ENCODE results near the gene NOVA2. TPM values are rescaled to one million over a fixed set of nuclear protein-coding genes. Genes with fewer than 3 reads are reported as not detected.

The NOVA2 gene
- polyA plus RNA-seq, 1 donor from 2014 or later: 9.3 TPM

DNA sequence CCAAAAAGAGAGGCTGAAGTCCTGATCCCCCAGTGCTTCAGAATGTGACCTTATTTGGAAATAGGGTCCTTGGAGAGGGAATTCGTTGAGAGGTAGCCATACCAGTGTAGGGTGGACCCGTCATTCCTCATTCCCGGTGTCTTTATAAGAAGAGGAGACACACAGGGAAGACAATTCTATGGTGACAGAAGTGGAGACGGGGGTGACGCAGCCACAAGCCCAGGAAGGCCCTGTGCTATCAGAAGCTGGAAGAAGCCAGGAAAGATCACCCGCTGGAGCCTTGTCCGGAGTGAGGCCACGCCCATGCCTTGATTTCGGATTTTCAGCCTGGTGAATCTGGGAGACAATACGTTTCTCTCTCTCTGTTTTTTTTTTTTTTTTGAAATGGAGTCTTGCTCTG, 68.7 kb downstream of the NOVA2 start:
- Histone ChIP-seq H3K4me2 (ENCODE audit: low read length) (no peak overlapping the region), H3K36me3 (ENCODE audit: insufficient read depth, low read length) (no peaks in the 10 kb centered on the region), H3K4me3 (ENCODE audit: low read length) (no peak overlapping the region), H3K27ac (ENCODE audit: low read length) (no peak overlapping the region), H3K9ac (ENCODE audit: low read length) (no peak overlapping the region), H3K9me2 (ENCODE audit: insufficient read depth, low read length) (no peaks in the 10 kb centered on the region), H2AFZ (ENCODE audit: low read depth, low read length) (no peak overlapping the region), H3K9me3 (ENCODE audit: low read length) (no peaks in the 10 kb centered on the region), H3K27me3 (ENCODE audit: insufficient read depth, low read depth, low read length) (no peaks in the 10 kb centered on the region), H3K79me2 (replicated peaks; ENCODE audit: insufficient read depth, low read length) (no peaks in the 10 kb centered on the region), H3F3A (ENCODE audit: insufficient read depth, low read length, poor library complexity, severe bottlenecking) (no peaks in the 10 kb centered on the region), H4K20me1 (ENCODE audit: insufficient read depth) (no peaks in the 10 kb centered on the region)
- TF ChIP-seq EP300 (conservative IDR thresholded peaks at IDR 0.05; ENCODE audit: poor library complexity, severe bottlenecking): no peak
- TF ChIP-seq, protein P1, sequence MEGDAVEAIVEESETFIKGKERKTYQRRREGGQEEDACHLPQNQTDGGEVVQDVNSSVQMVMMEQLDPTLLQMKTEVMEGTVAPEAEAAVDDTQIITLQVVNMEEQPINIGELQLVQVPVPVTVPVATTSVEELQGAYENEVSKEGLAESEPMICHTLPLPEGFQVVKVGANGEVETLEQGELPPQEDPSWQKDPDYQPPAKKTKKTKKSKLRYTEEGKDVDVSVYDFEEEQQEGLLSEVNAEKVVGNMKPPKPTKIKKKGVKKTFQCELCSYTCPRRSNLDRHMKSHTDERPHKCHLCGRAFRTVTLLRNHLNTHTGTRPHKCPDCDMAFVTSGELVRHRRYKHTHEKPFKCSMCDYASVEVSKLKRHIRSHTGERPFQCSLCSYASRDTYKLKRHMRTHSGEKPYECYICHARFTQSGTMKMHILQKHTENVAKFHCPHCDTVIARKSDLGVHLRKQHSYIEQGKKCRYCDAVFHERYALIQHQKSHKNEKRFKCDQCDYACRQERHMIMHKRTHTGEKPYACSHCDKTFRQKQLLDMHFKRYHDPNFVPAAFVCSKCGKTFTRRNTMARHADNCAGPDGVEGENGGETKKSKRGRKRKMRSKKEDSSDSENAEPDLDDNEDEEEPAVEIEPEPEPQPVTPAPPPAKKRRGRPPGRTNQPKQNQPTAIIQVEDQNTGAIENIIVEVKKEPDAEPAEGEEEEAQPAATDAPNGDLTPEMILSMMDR (IDR thresholded peaks at IDR 0.05; ENCODE audit: poor library complexity, severe bottlenecking): no peak
- no peak for TF ChIP-seq RAD21 (conservative IDR thresholded peaks at IDR 0.05)
- TF ChIP-seq EZH2 (IDR thresholded peaks at IDR 0.05; ENCODE audit: borderline replicate concordance, insufficient read depth, low read length, poor library complexity, severe bottlenecking): no peak
- TF ChIP-seq MXI1 (conservative IDR thresholded peaks at IDR 0.05; ENCODE audit: poor library complexity, severe bottlenecking): no peak
- TF ChIP-seq, protein P2, sequence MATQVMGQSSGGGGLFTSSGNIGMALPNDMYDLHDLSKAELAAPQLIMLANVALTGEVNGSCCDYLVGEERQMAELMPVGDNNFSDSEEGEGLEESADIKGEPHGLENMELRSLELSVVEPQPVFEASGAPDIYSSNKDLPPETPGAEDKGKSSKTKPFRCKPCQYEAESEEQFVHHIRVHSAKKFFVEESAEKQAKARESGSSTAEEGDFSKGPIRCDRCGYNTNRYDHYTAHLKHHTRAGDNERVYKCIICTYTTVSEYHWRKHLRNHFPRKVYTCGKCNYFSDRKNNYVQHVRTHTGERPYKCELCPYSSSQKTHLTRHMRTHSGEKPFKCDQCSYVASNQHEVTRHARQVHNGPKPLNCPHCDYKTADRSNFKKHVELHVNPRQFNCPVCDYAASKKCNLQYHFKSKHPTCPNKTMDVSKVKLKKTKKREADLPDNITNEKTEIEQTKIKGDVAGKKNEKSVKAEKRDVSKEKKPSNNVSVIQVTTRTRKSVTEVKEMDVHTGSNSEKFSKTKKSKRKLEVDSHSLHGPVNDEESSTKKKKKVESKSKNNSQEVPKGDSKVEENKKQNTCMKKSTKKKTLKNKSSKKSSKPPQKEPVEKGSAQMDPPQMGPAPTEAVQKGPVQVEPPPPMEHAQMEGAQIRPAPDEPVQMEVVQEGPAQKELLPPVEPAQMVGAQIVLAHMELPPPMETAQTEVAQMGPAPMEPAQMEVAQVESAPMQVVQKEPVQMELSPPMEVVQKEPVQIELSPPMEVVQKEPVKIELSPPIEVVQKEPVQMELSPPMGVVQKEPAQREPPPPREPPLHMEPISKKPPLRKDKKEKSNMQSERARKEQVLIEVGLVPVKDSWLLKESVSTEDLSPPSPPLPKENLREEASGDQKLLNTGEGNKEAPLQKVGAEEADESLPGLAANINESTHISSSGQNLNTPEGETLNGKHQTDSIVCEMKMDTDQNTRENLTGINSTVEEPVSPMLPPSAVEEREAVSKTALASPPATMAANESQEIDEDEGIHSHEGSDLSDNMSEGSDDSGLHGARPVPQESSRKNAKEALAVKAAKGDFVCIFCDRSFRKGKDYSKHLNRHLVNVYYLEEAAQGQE (IDR thresholded peaks at IDR 0.05; ENCODE audit: borderline replicate concordance): no peak
- TF ChIP-seq POLR2AphosphoS5 (IDR thresholded peaks at IDR 0.05): no peak
- no peak for TF ChIP-seq SMC3 (conservative IDR thresholded peaks at IDR 0.05; ENCODE audit: poor library complexity)

- H3K36me3 ChIP-seq (ENCODE audit: insufficient read depth, low read length): no peaks in the 10 kb centered on the region
- peak overlapping the region; percentile 68 for H2AFZ ChIP-seq (ENCODE audit: low read depth, low read length)
- no peaks in the 10 kb centered on the region for H3K79me2 ChIP-seq (replicated peaks; ENCODE audit: insufficient read depth, low read length)
- no peaks in the 10 kb centered on the region for H3F3A ChIP-seq (ENCODE audit: insufficient read depth, low read length, poor library complexity, severe bottlenecking)
- H3K9me3 ChIP-seq (ENCODE audit: low read length): no peaks in the 10 kb centered on the region
- peak overlapping the region; percentile 89 for H3K27ac ChIP-seq (ENCODE audit: low read length)
- peak overlapping the region; percentile 78 for H3K4me2 ChIP-seq (ENCODE audit: low read length)
- H3K27me3 ChIP-seq (ENCODE audit: insufficient read depth, low read depth, low read length): no peaks in the 10 kb centered on the region
- H4K20me1 ChIP-seq (ENCODE audit: insufficient read depth): no peaks in the 10 kb centered on the region
- peak overlapping the region; percentile 84 for H3K4me3 ChIP-seq (ENCODE audit: low read length)
- peak overlapping the region; percentile 83 for H3K9ac ChIP-seq (ENCODE audit: low read length)
- TF ChIP-seq, protein P1 (IDR thresholded peaks at IDR 0.05; ENCODE audit: poor library complexity, severe bottlenecking): peak; percentile 58
- TF ChIP-seq RAD21 (conservative IDR thresholded peaks at IDR 0.05) (peak; percentile 56), SMC3 (conservative IDR thresholded peaks at IDR 0.05; ENCODE audit: poor library complexity) (peak; percentile 57), MXI1 (conservative IDR thresholded peaks at IDR 0.05; ENCODE audit: poor library complexity, severe bottlenecking) (peak; percentile 93), TAF1 (IDR thresholded peaks at IDR 0.05; ENCODE audit: low read depth) (peak; percentile 25), EZH2 (IDR thresholded peaks at IDR 0.05; ENCODE audit: borderline replicate concordance, insufficient read depth, low read length, poor library complexity, severe bottlenecking) (no peak), POLR2AphosphoS5 (IDR thresholded peaks at IDR 0.05) (peak; percentile 93), EP300 (conservative IDR thresholded peaks at IDR 0.05; ENCODE audit: poor library complexity, severe bottlenecking) (peak; percentile 36)
- TF ChIP-seq, protein P2 (IDR thresholded peaks at IDR 0.05; ENCODE audit: borderline replicate concordance): peak; percentile 54
- no peaks in the 10 kb centered on the region for H3K9me2 ChIP-seq (ENCODE audit: insufficient read depth, low read length)
These were observed 70.7 kb downstream of the NOVA2 start for GRCh38 chr19:45902651-45903625.

Measured in neural cell (in vitro differentiated cells).